Measurements from ENCODE around the gene PLEKHG4B.

Gene PLEKHG4B

DNA sequence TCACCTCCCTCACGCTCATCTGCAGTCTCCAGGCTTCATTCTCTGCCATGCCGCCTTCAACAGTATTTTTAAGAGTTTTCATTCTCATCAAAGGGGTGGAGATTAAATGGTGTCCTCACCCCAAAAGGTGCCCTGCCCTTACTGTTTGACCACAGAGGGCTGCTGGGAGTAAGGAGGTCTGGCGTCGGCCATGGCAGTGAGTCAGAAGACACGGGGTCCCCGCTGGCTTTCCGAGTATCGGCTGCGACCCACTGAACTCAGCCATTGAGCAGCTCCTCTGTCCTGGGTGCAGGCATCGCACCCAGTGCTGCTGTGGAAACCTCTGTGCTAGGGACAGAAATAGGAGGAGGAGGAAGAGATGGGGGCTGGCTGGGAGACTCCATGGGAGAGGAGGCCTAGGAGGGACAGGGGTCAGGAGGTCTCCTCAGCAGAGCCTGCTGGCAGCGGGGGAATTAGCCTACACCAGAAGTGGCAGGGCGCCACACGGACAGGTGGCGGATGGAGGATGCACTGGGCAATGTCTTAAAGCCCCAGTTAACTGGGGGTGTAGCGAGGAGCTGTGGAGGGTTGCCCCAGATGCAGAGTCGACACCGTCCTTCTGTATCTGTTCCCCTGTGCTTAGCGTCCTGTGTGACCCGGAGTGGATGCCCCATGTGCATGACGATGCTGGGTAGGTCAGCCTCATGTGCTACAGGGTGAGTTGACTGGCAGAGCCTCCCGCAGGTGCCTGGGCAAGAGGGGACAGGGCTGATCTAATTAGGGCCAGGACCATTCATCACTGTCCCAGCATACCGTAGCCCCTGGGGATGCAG, 15.4 kb upstream of the PLEKHG4B start:
- DNase-seq (ENCODE audit: low spot score), result no peak

DNA sequence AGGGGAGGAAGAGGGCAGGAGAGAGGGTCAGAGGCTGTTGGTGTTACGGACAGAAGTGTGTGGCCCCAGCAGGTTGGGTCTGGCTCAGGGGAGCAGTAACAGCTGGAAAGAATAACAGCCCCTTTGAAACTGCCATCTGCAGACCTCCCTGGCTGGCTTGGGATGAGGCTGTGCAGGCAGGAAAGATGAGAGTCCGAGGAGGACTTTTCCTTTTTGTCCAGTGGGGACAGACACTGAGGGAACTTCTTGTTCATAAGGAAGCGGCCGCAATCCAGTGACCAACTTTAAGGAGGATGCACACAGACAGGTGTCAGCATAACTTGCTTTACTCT, 14.8 kb upstream of the PLEKHG4B start:
- no peak for DNase-seq (ENCODE audit: low spot score)

DNA sequence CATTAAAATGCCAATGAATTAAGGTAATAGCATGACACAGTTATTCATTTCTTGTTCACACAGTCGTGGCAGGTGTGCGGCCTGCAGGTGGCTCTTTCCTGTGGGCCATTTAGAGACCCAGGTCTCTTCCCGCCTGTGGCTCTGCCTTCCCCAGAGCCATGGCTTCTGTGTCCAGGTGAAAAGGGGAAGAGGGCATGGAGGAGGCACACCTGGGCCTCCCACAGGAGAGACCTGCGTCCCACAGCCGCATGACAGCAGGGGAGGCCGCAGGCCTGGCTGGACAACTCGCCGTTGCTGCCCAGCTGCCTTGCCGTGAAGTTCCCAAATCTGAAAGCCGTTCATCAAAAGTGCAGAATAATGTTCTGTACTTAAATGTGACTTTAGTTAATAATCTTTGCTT, 14.4 kb upstream of the PLEKHG4B start:
- no peak for DNase-seq (ENCODE audit: low spot score)

DNA sequence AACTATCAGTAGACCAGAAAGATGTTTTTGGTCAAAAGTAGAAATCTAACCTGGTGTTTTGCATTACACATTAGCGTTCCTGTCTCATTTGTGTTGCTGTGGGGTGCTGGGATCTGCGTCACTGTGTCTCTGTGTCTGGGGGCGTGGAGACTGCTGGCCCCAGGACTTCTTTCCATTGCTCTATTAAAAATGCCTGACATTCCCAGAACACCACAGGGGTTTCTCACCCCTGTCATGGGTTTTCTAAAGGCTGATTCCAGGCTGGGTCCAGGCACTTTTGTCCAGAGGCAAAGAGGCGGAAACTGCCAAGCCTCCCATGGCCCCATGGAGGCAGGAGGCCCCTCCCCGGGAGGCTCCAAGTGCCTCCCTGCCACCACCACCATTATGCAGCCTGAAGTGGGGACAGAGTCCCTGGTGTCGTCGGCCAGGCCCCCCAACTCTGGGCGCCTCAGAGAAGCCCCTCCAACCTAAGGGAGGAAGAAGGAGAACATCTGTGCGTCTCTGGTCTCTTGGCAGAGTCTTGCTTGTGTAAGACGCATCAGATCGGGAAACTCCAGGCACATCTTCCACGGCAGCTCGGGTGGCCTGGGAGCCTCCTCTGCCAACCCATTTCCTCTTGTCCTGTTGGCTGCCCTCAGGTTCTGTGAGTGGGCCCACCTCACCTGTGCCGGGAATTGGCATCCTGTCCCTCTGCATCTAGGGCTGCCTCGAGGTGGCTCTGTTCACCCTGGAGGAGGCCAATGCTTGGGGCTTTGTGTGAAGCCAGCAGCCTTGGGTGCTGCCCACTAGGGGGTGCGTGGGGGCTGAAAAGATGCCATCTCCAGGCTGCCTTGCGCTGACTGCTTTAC, 13.8 kb upstream of the PLEKHG4B start:
- no peak for DNase-seq (ENCODE audit: low spot score)

DNA sequence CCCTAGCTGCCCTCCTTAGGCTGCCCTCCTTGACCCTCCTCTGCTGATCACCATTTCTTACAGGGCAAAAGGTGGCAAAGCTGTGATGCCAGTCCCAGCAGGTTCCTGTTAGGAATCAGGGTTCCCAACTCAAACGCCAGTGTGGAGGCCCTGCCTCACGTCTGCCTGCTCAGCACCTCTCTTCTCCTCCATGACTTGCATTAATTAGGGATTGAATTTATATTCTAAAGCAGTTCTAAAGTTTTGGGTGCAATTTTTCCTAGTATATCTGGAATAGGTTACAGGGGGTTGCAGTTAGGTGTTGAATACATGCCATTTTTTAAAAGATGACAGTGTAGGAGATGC, 13.2 kb upstream of the PLEKHG4B start:
- no peak for DNase-seq (ENCODE audit: low spot score)

DNA sequence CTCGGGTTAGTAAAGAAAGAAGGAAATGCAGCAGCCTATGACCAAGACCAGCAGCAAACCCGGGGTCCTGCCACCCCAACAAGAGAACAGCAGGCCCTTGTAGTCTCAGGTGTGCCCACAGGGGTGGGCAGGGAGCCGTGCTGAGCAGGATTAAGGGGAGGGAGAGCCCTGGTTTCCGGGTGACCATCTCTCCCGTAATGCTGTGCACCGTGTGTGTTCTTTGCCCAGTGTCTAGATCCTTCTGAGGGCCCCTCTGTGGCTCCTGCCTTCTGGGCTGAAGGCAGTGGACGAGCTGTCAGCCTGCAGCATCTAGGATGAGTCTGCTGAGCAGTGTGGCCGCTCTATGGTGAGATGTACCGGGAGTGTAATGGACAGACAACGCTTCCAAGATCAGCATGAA, 12.7 kb upstream of the PLEKHG4B start:
- DNase-seq (ENCODE audit: low spot score), result no peak

DNA sequence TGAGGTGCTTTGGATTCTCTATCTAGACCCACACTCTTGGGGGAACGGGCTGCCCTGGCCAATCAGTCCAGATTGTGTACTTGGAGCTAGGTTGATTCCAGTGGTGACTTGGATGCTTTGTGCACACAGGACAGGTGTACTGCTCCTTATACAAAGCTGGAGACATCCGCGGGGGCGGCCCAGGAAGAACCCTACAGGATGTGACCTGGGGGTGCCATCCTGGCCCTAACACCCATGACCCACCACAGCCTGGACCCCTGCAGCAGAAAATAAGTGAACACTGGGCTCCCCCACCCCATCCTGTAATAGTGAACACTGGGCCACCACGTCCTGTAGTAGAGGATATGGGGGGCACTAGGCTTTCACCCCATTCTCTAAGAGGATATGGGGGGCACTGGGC, 12.1 kb upstream of the PLEKHG4B start:
- DNase-seq (ENCODE audit: low spot score), result no peak

DNA sequence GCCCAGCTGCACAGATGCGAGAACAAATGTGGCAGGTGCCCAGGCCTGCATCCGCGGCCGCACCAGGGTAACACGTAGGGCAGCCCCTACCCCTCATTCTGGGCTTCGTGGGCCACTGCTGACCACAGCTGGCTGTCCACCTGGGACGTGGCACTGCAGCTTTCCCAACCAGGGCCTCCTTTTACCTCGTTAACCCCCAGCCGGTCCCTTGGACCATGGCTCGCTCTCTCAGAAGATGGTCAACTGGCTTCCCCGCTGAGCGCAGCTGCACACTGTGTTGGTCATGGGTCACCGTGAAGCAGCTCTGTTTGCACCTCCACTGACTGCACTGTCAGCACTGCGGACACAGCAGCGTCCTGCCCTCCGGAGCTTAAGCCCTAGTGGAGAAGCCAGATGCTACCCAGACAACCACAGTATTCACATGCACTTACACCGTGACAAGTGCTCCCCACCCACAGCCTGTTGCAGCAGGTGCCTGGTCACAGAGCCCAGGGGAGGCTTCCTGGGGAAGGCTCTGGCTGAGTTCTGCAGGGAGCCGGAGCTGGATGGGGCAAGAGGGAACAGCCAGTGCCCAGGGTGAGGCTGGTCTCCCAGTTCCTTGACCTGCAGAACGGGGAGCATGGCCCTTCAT, 10.5 kb upstream of the PLEKHG4B start:
- DNase-seq (ENCODE audit: low spot score), result no peak

DNA sequence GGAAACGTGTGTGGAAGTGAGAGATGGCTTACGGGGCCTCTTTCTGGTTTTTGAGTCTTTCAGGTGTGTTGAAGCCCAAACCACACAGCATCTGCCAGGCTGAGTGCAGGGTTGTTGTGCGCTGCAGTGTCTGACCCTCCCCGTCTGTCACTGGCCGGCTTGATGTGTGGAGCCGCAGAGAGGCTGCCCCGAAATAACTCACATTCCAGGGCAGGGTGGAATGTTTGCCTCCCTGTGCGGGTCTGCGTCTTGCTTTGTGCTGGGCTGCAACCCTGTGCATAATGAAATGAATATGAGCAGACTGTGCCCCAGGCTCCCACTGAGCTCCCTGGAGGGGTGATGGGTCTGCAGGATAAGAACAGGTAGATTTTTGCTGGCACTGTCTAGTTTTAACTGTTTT, 9.9 kb upstream of the PLEKHG4B start:
- no peak for DNase-seq (ENCODE audit: low spot score)

DNA sequence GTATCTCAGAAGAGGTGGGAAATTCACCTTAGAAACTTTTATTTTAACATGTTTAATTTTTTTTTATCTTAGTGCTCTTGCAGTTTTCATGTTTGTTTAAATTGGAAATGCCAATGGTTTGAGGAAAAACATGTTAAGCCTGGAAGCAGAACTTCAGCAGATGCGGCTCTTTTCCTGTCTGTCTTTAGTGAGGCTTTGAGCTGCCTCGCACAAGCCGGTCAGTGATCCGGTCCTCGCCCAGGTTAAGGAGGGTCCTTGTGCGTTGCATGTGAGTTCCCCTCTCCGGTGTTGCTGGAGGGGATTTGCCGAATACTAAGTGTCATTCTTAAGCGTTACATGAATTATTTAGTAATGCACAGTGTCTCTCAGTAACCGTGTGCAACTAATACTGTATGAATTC, 9.4 kb upstream of the PLEKHG4B start:
- DNase-seq (ENCODE audit: low spot score), result no peak

DNA sequence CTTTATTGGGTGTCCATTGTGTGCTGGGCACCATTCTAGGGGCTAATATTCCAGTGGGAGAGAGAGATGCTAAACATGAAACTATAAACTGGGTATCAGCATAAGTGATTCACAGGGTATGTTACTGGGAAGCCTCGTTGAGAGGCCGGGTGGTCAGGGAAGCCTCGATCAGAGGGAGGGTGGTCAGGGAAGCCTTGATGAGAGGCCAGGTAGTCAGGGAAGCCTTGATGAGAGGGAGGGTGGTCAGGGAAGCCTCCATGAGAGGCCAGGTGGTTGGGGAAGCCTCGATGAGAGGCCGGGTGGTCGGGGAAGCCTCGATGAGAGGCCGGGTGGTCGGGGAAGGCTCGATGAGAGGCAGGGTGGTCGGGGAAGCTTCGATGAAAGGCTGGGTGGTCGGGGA, 8.9 kb upstream of the PLEKHG4B start:
- no peak for DNase-seq (ENCODE audit: low spot score)

DNA sequence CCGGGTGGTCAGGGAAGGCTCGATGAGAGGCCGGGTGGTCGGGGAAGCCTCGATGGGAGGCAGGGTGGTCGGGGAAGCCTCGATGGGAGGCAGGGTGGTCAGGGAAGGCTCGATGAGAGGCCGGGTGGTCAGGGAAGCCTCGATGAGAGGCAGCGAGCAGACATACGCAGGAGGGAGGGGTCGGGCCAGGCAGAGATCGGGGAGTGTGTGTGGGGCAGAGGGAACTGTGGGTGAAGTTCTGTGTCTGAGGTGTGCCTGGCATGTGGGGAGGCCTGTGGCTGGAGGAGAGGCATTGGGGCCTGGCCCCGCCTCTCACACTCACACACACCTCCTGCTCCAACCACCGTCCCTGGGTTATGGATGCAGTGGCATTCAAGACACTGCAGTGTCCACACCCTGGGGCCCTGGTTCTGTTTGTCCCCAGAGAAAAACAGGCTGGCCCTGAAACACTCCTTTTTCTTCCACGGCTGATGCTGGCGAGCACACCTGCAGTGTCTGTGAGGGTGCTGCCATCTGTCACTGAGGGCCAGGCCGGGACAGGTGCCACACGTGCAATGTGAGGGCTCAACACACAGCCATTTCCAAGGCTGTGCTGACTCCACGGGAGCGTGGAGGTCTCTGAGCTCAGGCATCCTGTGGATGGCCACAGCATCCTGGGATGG, 6.5 kb upstream of the PLEKHG4B start:
- DNase-seq (ENCODE audit: low spot score), result no peak

DNA sequence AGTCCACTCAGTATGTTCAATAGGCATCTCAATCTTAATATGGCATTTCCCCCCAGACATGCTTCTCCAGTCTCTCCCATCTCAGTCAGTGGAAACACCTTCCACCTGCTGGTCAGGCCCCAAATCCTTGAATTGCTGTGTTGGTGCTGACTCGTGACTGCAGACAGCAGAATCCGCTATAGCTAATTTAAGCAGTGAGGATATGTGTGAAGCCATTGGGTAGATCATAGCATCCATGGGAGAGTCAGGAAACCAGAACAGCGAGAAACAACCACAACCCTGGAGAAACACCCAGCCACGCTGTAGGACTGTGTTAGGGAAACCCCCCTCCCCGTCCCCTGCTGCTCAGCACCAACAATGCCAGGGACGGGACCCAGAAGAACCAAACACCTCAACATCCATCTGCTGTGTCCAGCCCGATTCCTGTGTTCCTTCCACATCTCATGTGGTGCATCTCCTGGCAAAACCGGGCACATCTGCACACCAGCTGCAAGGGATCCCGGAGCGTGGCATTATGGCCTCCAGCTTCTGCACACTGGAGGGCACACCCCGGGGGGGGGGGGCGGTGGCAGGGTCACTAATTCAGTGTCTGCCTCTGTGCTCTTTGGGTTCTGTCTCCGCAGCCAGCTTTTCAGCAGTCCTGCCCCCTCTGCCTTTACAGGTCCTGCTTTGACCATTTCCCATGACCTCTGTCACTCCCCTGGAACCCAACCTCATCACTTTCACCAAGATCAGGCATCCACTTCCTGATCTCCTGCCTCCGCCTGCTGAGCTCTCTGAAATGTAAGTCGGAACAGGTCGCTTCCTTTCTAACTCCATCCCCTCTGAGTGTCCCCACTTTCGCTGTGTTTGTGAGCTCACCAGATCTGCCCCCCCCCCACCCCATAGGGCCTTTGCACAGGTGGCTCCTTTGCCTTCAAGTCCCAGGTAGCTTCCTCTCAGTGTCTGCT, 2.4 kb upstream of the PLEKHG4B start:
- no peak for DNase-seq (ENCODE audit: low spot score)

DNA sequence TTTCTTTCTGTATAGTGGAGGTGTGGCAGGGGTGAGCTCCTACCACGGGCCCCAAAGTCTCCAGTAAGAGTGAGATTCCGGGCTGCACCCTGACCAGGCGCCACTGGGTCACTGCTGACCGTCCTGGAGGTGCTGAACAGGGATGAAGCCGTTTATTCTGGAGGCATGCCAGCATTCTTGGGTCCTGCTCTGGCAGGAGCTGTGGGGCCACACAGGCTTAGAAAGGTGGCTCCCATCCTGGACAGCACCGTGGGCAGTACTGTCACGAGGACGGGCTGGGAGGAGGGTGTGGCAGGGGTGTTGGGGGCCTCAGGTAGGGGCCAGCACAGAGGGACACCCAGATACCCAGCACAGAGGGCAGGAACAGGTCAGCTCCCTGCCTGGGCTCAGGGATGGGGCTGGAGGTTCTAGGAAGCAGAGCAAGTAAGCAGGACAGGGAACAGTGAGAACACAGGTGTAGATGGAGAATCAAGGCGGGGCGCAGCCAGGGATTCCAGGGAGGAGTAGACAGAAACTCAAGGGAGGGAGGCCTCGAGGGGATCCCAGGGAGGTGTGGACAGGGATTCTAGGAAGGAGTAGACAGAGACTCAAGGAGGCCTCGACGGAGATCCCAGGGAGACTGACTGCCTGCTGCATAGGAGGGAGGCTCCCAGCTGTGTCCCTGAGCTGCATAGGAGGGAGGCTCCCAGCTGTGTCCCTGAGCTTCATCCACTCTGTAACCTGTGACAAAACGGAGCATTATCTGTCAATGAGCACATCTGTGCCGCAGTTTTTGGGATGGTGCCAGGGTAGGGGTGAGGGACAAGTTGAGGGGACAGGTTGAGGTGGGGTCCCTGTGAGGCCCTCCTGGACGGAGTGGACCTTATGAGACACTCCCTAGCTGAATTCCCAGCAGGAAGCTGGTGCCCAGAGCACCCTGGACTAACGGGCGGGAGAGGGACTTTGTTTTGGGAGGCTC, 1.1 kb upstream of the PLEKHG4B start:
- no peak for DNase-seq (ENCODE audit: low spot score)

DNA sequence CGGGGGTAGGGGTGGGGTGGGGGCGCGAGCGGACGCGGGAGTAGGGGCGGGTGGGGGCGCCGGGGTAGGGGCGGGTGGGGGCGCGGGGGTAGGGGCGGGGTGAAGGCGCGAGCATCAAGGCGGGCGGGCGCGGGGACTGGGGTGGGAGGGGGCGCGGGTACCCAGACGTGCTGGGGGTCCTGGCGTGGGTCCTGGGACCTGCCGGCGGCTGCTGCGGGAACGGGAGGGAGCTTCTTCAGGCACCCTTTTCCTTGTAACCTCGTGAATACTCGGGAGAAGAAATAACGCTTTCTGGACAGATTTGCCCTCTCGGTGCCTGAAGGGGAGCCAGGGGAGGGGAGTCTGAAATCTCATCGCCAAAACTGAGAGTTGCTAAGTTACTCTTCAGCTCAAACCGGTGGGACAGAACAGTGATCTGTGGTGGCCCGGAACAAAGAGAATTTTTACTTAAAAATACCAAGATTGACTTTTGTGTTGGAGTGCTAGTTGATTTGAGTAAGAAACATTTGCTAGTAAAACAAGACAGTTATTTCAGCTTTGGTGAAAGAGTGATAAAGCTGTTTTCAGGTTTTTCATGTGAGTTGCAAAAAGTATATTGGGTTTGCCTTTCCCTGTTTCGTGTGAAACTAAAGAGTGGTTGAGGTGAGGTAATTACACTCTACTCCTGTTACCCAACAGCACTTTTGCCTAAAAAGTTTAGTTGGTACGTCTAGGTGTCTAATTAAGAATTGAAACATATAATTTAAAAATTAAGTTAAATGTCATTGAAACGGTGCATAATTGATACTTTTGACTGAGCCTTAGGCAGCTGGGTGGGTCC, 643 bp downstream of the PLEKHG4B start:
- DNase-seq (ENCODE audit: low spot score), result no peak

DNA sequence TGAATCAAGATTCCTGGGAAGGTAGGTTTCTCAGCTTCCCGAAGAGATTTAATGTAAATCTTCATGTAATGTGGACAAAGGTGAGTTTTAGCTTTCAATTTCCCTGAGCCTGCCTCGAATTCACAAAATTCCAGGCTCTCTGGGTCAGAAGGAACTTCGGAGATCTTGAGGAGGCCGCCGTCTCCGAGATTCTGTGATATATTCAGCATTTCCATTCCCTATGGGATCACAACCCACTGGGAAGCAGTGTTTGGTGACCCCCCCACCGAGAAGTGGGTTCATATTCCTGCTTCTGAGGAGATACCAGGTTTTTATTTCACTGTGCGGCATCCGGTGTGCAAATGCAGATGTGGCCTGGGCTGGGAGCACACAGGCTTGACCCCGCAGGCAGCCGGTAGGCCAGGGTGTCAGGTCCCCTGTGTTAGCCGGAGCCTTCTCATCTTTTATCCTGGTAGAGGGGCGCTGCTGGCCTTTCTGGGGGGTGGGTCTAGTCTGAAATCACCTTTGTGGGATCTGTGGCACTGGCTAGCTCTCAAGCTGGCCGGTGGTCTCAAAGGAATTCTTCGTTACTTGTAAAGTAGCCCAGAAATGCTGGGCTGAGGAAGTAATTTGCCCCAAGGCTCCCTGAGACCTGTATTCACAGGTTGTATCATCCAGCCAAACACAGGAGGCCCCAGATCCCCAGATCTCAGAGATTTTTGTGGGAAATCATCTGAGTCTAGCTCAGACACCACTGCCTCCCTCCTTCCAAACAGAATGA, 1.4 kb downstream of the PLEKHG4B start:
- DNase-seq (ENCODE audit: low spot score), result no peak

DNA sequence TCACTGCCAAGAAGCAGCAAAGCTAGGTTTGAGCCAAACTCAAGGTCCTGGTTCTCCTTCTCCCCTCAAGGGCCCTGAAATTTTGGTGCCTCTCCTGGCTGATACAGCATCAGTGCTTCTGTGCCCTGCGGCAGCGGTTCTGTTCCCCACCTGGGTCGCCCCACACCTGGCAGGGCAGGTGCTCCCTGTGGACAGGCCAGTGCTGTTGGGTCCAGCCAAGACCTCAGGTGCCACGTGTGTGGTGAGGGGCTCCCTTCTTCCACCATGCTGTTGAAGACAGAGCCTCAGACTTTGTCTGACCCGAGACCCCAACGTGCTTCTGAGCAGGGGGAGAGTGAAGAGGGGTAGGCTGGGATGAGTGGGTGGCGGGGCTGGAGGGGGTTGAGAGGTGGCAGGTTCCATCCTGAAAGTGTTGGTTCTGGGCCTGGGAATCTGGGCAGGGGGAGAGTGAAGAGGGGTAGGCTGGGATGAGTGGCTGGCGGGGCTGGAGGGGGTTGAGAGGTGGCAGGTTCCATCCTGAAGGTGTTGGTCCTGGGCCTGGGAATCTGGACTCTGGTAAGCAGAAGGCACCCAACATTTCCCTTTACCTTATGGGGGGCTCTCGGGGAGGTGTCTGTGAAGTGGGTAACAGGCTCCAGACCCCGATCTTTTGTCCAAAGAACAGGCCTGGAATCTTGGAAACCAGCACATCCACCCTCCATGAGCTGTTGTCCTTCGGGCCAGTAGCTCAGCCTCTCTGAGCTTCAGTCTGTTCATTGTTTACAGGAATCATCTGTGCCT, 2.3 kb downstream of the PLEKHG4B start:
- DNase-seq (ENCODE audit: low spot score), result no peak

Measured in hematopoietic multipotent progenitor cell treated with erythropoietin and hydrocortisone succinate and interleukin-3 and kit ligand, for 17 days (in vitro differentiated cells).